Posterior vena cava (tissue), 2 donors: Measurements from ENCODE around the gene DEPDC5. TPM values are rescaled to one million over a fixed set of nuclear protein-coding genes. Genes with fewer than 3 reads are reported as not detected.

Experiments
- DNase-seq: peaks from one replicate; pipeline ENCODE4 v3.0.0-alpha.2; 2020; ENCODE audit warnings: low spot score
- intact Hi-C, 2 donors: fragments of 100-400 bp; cut with DNase I; formaldehyde crosslinking; loops; one replicate each; pipeline versions ENCODE4 v1.14.1 to v1.14.2; 2022 to 2023
- total RNA-seq, 2 donors: library from RNA; stranded (reverse); fragmentation: NEBNext Ultra II Directional; extraction: Animal tissue kit (Norgen Biotek cat#: 25700); gene quantifications; one replicate each; pipeline ENCODE4 v1.2.1, GENCODE V29; 2021
- donor health status: DM: yes; HTN: yes; CAD: no.
- donor health status: DM: yes; HTN: yes; CAD: no.

The DEPDC5 gene
- total RNA-seq, 2 donors from 2014 or later: 20.2 to 25.4 TPM

- DNase-seq: peak; percentile 32
- intact Hi-C loops: no loop called here
Observed at GRCh38 chr22:31935961-31936635, 182.3 kb downstream of the DEPDC5 start.

GRCh38 chr22:31937341-31937740 is 183.5 kb downstream of the DEPDC5 start:
- intact Hi-C loops: no loop called here
- DNase-seq: peak; percentile 29

- peak; percentile 24 for DNase-seq
- intact Hi-C loops: no loop called here
Observed at GRCh38 chr22:31938296-31938695, 184.5 kb downstream of the DEPDC5 start.

GRCh38 chr22:31940506-31940905 is 186.7 kb downstream of the DEPDC5 start:
- intact Hi-C loops: no loop called here
- peak; percentile 35 for DNase-seq

- intact Hi-C loops: no loop called here
- peak; percentile 44 for DNase-seq
Observed at GRCh38 chr22:31942091-31942490, 188.3 kb downstream of the DEPDC5 start.

GRCh38 chr22:31943206-31943977 is 189.6 kb downstream of the DEPDC5 start:
- peak; percentile 76 for DNase-seq
- intact Hi-C loops: no loop called here

GRCh38 chr22:31943978-31944699 is 190.3 kb downstream of the DEPDC5 start, which contains the start of gene YWHAH:
YWHAH (plus strand) TSS chr22:31944535; CDS start chr22:31944734, 199 bp downstream.
- DNase-seq: peak; percentile 99
- intact Hi-C loops: no loop called here

GRCh38 chr22:31944700-31945442 is 191.1 kb downstream of the DEPDC5 start:
- DNase-seq: peak; percentile 83
- intact Hi-C loops: no loop called here

GRCh38 chr22:31945443-31945855 is 191.6 kb downstream of the DEPDC5 start:
- no peak for DNase-seq

GRCh38 chr22:31945971-31946680 is 192.3 kb downstream of the DEPDC5 start:
- intact Hi-C loops: no loop called here
- DNase-seq: peak; percentile 25

More at GRCh38 chr22:31945443-31945855, 191.6 kb downstream of the DEPDC5 start:
- intact Hi-C loops: no loop called here

GRCh38 chr22:31947296-31947695 is 193.5 kb downstream of the DEPDC5 start:
- intact Hi-C loops: no loop called here
- DNase-seq: no peak

GRCh38 chr22:31948002-31948401 is 194.2 kb downstream of the DEPDC5 start:
- intact Hi-C loops: no loop called here
- peak; percentile 76 for DNase-seq

GRCh38 chr22:31950226-31950625 is 196.4 kb downstream of the DEPDC5 start:
- intact Hi-C loops: loop anchor here in 1 of 2 donors (10.0 kb wide), 1 partner anchor 275 kb away; no protein-coding TSS in a partner anchor

GRCh38 chr22:31951194-31952093 is 197.6 kb downstream of the DEPDC5 start:
- intact Hi-C loops: loop anchor here in 1 of 2 donors (10.0 kb wide), 1 partner anchor 277 kb away; no protein-coding TSS in a partner anchor
- peak; percentile 53 for DNase-seq

More at GRCh38 chr22:31950226-31950625, 196.4 kb downstream of the DEPDC5 start:
- DNase-seq: peak; percentile 36

GRCh38 chr22:31952094-31952401 is 198.2 kb downstream of the DEPDC5 start:
- intact Hi-C loops: loop anchor here in 1 of 2 donors (10.0 kb wide), 1 partner anchor 277 kb away; no protein-coding TSS in a partner anchor
- no peak for DNase-seq

- intact Hi-C loops: loop anchor here in 1 of 2 donors (10.0 kb wide), 1 partner anchor 278 kb away; no protein-coding TSS in a partner anchor
- DNase-seq: no peak
Observed at GRCh38 chr22:31952472-31952871, 198.7 kb downstream of the DEPDC5 start.

- intact Hi-C loops: loop anchor here in 1 of 2 donors (10.0 kb wide), 1 partner anchor 278 kb away; no protein-coding TSS in a partner anchor
- DNase-seq: no peak
Observed at GRCh38 chr22:31953261-31953660, 199.4 kb downstream of the DEPDC5 start.
